Vagina (tissue), 2 donors: Measurements from ENCODE around the gene DLX2. TPM values are rescaled to one million over a fixed set of nuclear protein-coding genes. Genes with fewer than 3 reads are reported as not detected.

Experiments
- DNase-seq, 2 donors: peaks; one replicate each; pipeline ENCODE4 v3.0.0-alpha.2; 2017; ENCODE audit errors: extremely low spot score in 2 of 2
- H3K27ac ChIP-seq: fragments of 200-600 bp; sonication (generic); one replicate; pipeline ENCODE4 v1.5.1; 2019
- H3K27me3 ChIP-seq: fragments of 200-600 bp; sonication (generic); one replicate; pipeline ENCODE4 v1.5.1; 2019
- H3K36me3 ChIP-seq, 2 donors: fragments of 200-600 bp; sonication (generic); one replicate each; pipeline ENCODE4 v1.5.1; 2017 to 2019
- H3K4me1 ChIP-seq: fragments of 200-600 bp; sonication (generic); one replicate; pipeline ENCODE4 v1.5.1; 2019
- H3K4me3 ChIP-seq, 2 donors: fragments of 200-600 bp; sonication (generic); 1 replicate in 1 of 2; 2 replicates in 1 of 2; pipeline ENCODE4 v1.5.1; 2016 to 2019
- H3K9me3 ChIP-seq: fragments of 200-600 bp; sonication (generic); one replicate; pipeline ENCODE4 v1.5.1; 2019
- POLR2A ChIP-seq, 2 donors: fragments of 450-650 bp; IDR thresholded peaks; one replicate each; pipeline ENCODE4 v1.6.1; 2017; ENCODE audit warnings: antibody characterized with exemption in 2 of 2, mild to moderate bottlenecking in 2 of 2, moderate library complexity in 2 of 2
- POLR2AphosphoS5 ChIP-seq, 2 donors: sonication (generic); formaldehyde crosslinking; IDR thresholded peaks; one replicate each; pipeline ENCODE4 v1.9.0; 2017; ENCODE audit warnings: antibody characterized with exemption in 2 of 2, mild to moderate bottlenecking in 2 of 2, low read depth in 1 of 2; ENCODE audit not compliant: insufficient read depth in 1 of 2
- intact Hi-C: fragments of 100-400 bp; cut with DNase I; formaldehyde crosslinking; loops from one replicate; pipeline ENCODE4 v1.15.1; 2023
- total RNA-seq: library from RNA; depleted of rRNA; stranded (reverse); fragments of >200 nt; gene quantifications from one replicate; pipeline ENCODE4 v1.2.3, GENCODE V29; 2016
- TF ChIP-seq, protein P1 (sequence below), 3 experiments: fragments of 450-650 bp in 2 of 3; fragments of 200-600 bp in 1 of 3; sonication (generic) in 1 of 3; IDR thresholded peaks; one replicate each; pipeline ENCODE4 v1.5.1; 2017 to 2019; ENCODE audit warnings: antibody characterized with exemption in 3 of 3, mild to moderate bottlenecking in 2 of 3, moderate library complexity in 2 of 3

DLX2 gene
- total RNA-seq, 1 donor from 2014 or later = not detected

- Histone ChIP-seq H3K27ac (no peak overlapping the region), H3K4me3 (no peak overlapping the region), H3K9me3 (no peaks in the 10 kb centered on the region), H3K4me1 (no peaks in the 10 kb centered on the region), H3K36me3 (no peaks in the 10 kb centered on the region), H3K27me3 (peaks cover 4% of the 10 kb centered on the region)
- TF ChIP-seq, protein P1, sequence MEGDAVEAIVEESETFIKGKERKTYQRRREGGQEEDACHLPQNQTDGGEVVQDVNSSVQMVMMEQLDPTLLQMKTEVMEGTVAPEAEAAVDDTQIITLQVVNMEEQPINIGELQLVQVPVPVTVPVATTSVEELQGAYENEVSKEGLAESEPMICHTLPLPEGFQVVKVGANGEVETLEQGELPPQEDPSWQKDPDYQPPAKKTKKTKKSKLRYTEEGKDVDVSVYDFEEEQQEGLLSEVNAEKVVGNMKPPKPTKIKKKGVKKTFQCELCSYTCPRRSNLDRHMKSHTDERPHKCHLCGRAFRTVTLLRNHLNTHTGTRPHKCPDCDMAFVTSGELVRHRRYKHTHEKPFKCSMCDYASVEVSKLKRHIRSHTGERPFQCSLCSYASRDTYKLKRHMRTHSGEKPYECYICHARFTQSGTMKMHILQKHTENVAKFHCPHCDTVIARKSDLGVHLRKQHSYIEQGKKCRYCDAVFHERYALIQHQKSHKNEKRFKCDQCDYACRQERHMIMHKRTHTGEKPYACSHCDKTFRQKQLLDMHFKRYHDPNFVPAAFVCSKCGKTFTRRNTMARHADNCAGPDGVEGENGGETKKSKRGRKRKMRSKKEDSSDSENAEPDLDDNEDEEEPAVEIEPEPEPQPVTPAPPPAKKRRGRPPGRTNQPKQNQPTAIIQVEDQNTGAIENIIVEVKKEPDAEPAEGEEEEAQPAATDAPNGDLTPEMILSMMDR (IDR thresholded peaks at IDR 0.05) = peak in 2 of 3 experiments; percentile 27 to 35
- no peak for TF ChIP-seq POLR2AphosphoS5 (IDR thresholded peaks at IDR 0.05; ENCODE audit: insufficient read depth in 1 of 2, low read depth in 1 of 2)
- no peak for DNase-seq
- intact Hi-C loops = no loop called here
These were observed 10.9 kb upstream of the DLX2 start for GRCh38 chr2:172113617-172114016.

DNA sequence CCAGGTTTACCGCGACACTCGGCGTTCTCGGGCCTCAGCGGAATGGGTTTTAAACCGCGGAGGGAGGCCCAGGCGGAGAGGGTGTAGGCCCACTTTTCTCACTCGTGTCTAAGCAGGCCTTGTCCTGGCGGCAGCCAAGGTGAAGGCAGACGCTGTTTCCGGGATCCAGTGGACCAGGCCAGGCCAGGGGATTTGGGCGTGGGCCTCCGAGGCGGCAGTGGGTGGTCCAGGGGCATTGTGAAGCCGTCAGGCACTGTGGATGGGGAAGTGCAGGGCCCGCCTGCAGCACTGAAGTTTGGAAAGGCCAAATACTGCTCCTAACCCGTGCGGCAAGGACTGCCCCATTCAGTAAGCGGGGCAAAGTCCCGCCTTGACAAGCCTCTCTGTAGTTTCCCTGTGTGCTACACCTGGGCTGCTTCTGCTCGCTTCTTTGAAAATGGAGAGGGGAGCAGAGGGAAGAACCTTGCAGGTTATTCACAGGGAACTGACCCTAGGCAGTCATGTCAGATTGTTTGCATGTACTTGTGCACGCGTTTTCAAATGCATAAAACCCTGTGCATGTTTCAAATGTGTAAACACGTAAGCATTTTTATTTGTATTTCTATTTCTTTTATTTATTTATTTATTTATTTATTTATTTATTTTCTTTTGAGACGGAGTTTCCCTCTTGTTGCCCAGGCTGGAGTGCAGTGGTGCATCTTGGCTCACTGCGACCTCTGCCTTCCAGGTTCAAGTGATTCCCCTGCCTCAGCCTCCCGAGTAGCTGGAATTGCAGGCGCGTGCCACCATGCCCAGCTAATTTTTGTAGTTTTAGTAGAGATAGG lies 7.5 kb upstream of the DLX2 start:
- intact Hi-C loops = loop anchor here (10.0 kb wide), 2 partner anchors 295 to 405 kb away; no protein-coding TSS in a partner anchor
- Histone ChIP-seq H3K27ac (no peak overlapping the region), H3K27me3 (peaks cover 19% of the 10 kb centered on the region), H3K9me3 (no peaks in the 10 kb centered on the region), H3K4me3 (no peak overlapping the region), H3K4me1 (peaks cover 11% of the 10 kb centered on the region), H3K36me3 (no peaks in the 10 kb centered on the region)
- TF ChIP-seq POLR2A (IDR thresholded peaks at IDR 0.05) (no peak), POLR2AphosphoS5 (IDR thresholded peaks at IDR 0.05; ENCODE audit: insufficient read depth in 1 of 2, low read depth in 1 of 2) (no peak)
- TF ChIP-seq, protein P1 (IDR thresholded peaks at IDR 0.05) = no peak
- DNase-seq = no peak

GRCh38 chr2:172109256-172109987 lies 6.7 kb upstream of the DLX2 start:
- DNase-seq = no peak
- Histone ChIP-seq H3K27ac (no peak overlapping the region), H3K9me3 (no peaks in the 10 kb centered on the region), H3K4me3 (no peak overlapping the region), H3K4me1 (peaks cover 11% of the 10 kb centered on the region), H3K36me3 (no peaks in the 10 kb centered on the region), H3K27me3 (peaks cover 19% of the 10 kb centered on the region)
- intact Hi-C loops = loop anchor here (10.0 kb wide), 2 partner anchors 295 to 405 kb away; no protein-coding TSS in a partner anchor
- TF ChIP-seq POLR2AphosphoS5 (IDR thresholded peaks at IDR 0.05; ENCODE audit: insufficient read depth in 1 of 2, low read depth in 1 of 2) (no peak), POLR2A (IDR thresholded peaks at IDR 0.05) (no peak)

GRCh38 chr2:172108587-172108930 lies 5.9 kb upstream of the DLX2 start:
- intact Hi-C loops = loop anchor here (10.0 kb wide), 2 partner anchors 294 to 404 kb away; no protein-coding TSS in a partner anchor
- H3K9me3 ChIP-seq = no peaks in the 10 kb centered on the region
- DNase-seq = no peak
- H3K27ac ChIP-seq = no peak overlapping the region
- H3K27me3 ChIP-seq = peaks cover 19% of the 10 kb centered on the region
- no peak overlapping the region for H3K4me3 ChIP-seq
- peaks cover 17% of the 10 kb centered on the region for H3K4me1 ChIP-seq
- no peaks in the 10 kb centered on the region for H3K36me3 ChIP-seq
- TF ChIP-seq POLR2A (IDR thresholded peaks at IDR 0.05) (no peak), POLR2AphosphoS5 (IDR thresholded peaks at IDR 0.05; ENCODE audit: insufficient read depth in 1 of 2, low read depth in 1 of 2) (no peak)
- TF ChIP-seq, protein P1 (IDR thresholded peaks at IDR 0.05) = no peak

DNA sequence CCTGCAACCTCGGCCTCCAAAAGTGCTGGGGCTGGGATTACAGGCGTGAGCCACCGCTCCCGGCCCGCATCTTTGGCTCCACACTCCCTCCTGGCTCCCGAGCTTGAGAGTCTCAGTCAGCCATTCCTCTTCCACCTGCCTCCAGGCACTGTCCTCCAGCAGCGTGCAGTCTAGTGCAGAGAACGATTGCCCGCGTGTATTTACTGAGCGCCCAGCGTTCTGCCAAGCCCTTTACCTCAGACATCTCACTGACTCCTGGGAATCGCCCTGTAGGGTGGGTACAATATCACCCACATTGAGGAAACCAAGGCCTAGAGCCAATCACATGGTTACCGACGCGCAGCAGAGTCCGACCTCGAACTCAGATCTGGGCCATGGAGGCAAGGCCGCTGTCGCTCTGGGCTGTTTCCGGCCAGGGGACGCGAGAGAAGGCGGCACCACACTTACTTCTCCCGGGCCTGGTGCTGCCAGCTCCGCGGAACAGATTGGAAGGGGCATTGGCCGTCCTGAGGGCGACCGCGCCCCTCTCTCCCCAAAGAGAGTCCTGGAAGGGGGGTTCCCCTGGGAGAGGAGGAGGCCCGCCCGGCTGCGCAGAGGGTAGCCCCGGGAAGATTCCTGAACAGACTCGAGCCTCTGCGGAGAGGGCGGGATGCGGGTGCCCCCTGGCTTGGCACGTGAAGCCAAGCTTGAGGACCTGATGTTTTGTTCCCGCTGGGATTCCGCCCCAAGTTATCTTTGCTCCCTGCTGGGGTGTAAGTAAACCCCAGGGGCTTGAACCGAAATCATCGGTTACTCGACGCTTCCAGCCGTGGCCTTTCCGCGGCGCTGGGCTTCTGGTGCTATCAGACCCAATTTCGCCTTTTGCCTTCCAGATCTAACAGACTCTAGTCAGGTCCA lies 5.2 kb upstream of the DLX2 start:
- DNase-seq = no peak
- Histone ChIP-seq H3K27me3 (peaks cover 20% of the 10 kb centered on the region), H3K36me3 (no peaks in the 10 kb centered on the region), H3K4me1 (peaks cover 23% of the 10 kb centered on the region), H3K9me3 (no peaks in the 10 kb centered on the region), H3K4me3 (no peak overlapping the region), H3K27ac (no peak overlapping the region)
- TF ChIP-seq, protein P1 (IDR thresholded peaks at IDR 0.05) = no peak
- TF ChIP-seq POLR2AphosphoS5 (IDR thresholded peaks at IDR 0.05; ENCODE audit: insufficient read depth in 1 of 2, low read depth in 1 of 2) = no peak
- intact Hi-C loops = loop anchor here (10.0 kb wide), 2 partner anchors 293 to 403 kb away; no protein-coding TSS in a partner anchor
